ENCODE results near the gene HTR1D.
"Not testable (repeated sequence)": the region's sequence is repeated elsewhere in the genome, so short reads cannot be mapped to it uniquely, and the experiment has no call there.

The HTR1D gene

GRCh38 chr1:23216771-23217420 lies 406 bp downstream of the HTR1D start:
- no peak for DNase-seq

- DNase-seq: no peak
Measured at GRCh38 chr1:23215751-23216449, 1.4 kb downstream of the HTR1D start.

- DNase-seq: no peak
Measured at GRCh38 chr1:23215291-23215690, 2.0 kb downstream of the HTR1D start.

DNA sequence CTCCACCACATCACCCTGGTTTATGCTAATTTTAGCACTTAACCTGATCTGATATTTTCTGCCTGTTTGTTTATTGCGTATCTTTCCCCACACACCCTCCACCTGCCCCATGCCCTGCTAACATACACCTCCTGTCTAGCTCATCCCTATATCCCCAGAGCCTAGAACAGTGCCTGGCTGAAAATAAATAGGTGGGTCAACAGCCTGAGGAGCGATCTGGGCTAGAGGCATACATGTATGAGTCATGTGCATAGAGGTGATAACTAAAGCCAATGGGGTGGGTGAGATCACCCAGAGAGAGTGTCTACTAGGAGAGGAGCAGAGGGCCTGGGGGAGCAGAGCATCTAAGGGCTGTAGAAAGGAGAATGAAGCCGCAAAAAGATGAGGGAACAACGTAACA lies 2.7 kb downstream of the HTR1D start:
- DNase-seq: no peak

DNA sequence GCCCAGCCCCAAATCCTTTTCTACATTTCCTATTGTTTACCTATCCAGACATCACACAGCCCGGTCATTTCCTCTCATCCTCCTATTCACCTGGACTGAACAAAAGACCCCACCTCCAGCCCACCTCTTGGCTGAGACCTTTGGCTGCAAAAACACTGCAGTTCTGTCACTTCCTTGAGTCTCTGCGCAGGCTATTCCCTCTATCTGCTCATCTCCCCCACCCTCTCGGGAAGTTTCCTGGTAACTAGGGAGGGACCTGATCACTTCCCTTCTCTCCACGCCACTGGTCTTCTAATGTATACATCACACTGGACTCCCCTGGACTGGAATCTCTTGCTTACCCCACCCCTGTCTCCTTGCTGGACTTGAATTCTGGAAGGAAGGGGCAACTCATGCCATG lies 5.3 kb downstream of the HTR1D start:
- DNase-seq: no peak

DNA sequence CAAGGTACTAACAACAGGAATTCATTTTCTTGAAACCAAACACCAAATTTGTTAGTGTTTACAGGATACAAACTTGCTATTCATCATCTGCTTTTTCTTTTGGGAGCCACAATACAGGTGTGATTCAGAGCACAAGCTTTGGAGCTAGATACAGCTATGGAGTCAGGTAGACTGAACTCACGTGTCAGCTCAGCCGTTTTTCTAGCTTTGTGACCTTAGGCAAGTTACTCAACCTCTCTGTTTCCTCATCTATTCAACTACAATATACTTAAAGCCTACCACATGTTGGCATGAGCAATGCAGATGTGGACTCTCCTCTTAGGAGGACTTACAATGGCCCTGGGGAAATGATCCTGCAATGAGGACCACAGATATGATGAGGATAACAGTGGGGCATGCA lies 6.3 kb downstream of the HTR1D start:
- no peak for DNase-seq

DNA sequence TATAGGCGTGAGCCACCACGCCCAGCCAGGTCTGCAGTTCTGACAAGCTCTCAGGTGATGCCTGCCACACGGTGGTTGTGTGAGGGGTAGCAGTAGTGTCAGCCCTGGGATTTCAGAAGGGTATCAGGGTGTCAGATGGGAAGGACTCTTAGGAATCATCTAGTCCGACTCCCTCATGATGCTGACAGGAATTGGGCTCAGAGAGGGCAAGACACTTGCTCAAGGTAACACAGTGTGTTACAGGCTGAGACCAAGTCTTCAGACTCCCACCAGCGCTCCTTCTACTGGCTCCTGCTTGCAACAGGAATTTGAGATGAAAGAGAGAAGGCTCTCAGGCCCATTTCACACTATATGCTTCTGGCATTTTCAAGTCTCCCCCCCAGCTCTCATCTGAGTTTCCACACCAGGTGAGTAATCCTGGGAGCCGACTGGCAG lies 6.9 kb downstream of the HTR1D start:
- DNase-seq: no peak

- no peak for DNase-seq
Measured at GRCh38 chr1:23209770-23210169, 7.5 kb downstream of the HTR1D start.

GRCh38 chr1:23208527-23208926 lies 8.8 kb downstream of the HTR1D start:
- no peak for DNase-seq

DNA sequence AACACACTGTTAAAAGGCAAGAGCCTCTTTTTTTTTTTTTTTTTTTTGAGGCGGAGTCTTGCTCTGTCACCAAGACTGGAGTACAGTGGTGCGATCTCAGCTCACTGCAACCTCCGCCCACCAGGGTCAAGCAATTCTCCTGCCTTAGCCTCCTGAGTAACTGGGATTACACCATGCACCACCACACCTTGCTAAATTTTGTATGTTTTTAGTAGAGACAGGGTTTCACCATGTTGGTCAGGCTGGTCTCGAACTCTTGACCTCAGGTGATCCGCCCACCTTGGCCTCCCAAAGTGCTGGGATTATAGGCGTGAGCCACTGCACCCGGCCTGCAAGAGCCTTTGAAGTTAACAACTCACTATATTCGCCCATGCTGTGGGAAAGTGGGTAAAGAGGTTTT lies 9.6 kb downstream of the HTR1D start:
- not testable (repeated sequence) for DNase-seq

GRCh38 chr1:23202263-23202749 lies 15.0 kb downstream of the HTR1D start:
- DNase-seq: no peak

DNA sequence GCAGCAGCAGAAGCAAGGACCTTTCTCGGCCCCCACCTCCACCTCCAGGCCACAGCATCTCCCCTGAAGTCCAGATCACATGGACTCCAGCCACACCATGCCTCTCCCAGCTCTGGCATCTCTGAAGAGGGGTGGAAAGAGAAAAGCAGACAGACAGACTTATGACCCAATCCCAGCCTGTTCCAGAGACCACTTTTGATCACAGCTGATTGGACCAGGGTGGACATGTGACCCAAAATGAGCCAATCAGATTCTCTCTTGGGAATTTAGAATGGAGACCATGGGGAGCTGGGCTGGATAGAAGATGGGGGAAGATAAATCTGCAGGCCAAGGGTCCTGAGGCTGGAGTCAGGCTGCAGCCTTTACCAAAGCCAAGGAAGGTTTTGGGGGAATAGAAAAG lies 16.4 kb downstream of the HTR1D start:
- DNase-seq: no peak

GRCh38 chr1:23198373-23198772 lies 18.9 kb downstream of the HTR1D start:
- DNase-seq: no peak

GRCh38 chr1:23196627-23197328 lies 20.5 kb downstream of the HTR1D start:
- DNase-seq: no peak

DNA sequence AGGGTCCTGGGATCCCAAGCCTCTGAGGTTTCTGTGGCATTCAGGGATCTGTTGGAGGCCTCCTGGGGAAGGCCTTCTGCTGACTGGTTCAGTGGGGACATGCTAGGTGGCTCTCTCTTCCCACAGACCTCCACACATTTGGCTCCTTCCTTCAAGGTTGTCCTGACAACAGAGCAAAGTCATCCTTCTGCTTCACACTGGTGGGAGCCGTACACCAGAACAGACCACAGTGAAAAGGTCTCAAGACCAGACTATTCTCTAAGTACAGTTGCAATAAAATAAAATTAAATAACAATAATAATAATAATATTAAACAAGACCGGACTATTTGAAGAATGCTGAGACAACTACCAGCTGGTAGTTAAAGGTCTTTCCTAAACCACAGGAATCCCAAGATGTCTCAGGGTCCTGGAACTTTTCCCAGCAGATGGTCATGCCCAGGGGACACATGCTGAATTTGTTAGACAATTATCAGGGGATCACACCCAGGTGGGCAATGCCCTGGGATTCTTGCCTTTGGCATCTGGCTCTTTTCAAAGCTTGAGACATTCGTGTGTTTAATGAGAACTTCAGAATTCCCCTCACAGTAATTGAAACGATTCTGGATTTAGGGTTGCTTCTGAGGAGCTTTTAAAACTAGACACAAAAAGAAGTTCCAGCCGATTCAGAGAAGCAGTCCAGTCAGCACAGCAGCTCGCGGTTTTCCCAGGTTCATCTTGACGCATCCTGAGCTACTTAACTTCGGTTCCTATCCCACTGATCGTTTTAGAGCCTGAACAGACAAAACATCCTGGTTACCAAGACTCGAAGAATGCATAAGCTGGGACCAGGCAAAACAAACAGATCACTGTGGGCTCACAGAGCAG lies 22.9 kb downstream of the HTR1D start:
- DNase-seq: no peak

GRCh38 chr1:23193391-23194118 lies 23.7 kb downstream of the HTR1D start:
- no peak for DNase-seq

GRCh38 chr1:23191199-23191598 lies 26.1 kb downstream of the HTR1D start:
- DNase-seq: no peak

DNA sequence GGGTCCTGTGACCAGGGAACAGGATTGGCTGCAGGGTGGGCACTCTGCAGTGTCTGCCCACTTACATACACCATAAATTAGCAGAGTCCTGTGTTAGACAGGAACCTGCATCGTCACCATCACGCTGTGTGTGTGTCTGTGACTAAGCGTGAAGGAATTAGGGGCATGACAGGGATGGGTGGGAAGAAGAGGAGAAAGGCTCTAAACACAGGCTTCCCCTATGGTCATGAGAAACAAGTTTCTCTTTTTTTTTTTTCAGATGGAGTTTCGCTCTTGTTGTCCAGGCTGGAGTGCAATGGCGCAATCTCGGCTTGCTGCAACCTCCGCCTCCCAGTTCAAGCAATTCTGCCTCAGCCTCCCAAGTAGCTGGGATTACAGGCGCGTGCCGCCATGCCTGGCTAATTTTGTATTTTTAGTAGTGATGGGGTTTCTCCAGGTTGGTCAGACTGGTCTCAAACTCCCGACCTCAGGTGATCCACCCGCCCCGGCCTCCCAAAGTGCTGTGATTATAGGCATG lies 28.3 kb downstream of the HTR1D start:
- not testable (repeated sequence) for DNase-seq

DNA sequence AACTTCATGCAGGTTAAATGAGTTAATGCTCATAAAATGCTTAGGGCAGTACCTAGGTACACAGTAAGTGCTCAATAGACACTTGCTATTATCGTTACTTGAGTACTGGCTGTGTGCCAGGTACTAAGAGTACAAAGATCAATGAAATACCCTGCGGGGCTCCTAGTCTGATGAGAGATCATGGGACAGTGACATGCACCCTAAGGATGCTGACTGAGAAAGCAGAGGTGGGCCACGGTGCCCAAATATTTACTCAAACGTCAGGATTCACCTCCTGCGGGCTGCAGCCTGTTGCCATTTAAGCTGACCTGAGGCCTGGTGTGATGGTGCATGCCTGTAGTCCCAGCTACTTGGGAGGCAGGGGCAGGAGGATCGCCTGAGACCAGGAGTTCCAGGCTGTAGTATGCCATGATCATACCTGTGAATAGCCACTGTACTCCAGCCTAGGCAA lies 28.8 kb downstream of the HTR1D start:
- DNase-seq: no peak

- DNase-seq: no peak
Measured at GRCh38 chr1:23187637-23188036, 29.7 kb downstream of the HTR1D start.

DNA sequence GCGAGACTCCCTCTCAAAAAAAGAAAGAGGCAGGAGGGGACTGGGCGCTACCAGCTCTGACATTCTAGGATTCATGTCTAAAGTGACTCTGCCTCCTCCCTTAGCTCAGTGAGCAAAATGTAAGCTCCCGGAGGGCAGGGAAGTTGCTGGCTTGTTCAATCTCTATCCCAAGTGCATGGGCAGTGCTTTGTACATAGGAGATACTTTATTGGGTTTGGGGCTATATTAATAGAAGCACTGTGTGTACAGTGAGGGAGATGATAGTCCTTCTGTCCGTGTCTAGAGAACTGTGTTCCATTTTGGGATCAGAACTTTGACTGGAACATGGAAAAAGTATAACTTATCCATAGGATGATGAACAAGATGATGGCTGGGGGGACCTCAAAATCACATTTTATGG lies 31.9 kb downstream of the HTR1D start:
- no peak for DNase-seq

Measured in COR-L47 (cell line).